GM13976 (cell line): ENCODE measurements around the gene ARHGEF17.

Source experiments
- DNase-seq: peaks from one replicate; pipeline ENCODE4 v3.0.0; 2012; ENCODE audit warnings: low spot score
- in situ Hi-C: fragments of 300-500 bp; cut with MboI; formaldehyde crosslinking; loops from one replicate; pipeline ENCODE4 v1.12.0; 2022; ENCODE audit warnings: low sequenced_read_pairs, mixed read lengths, inconsistent platforms; ENCODE audit not compliant: unreplicated experiment
- TF ChIP-seq, protein P1 (sequence below): IDR thresholded peaks from 2 replicates; pipeline ENCODE4 v1.5.1; 2012; ENCODE audit warnings: borderline replicate concordance, mild to moderate bottlenecking; ENCODE audit not compliant: insufficient read depth; ENCODE audit errors: extremely low read depth, missing control alignments, control extremely low read depth

The ARHGEF17 gene

DNA sequence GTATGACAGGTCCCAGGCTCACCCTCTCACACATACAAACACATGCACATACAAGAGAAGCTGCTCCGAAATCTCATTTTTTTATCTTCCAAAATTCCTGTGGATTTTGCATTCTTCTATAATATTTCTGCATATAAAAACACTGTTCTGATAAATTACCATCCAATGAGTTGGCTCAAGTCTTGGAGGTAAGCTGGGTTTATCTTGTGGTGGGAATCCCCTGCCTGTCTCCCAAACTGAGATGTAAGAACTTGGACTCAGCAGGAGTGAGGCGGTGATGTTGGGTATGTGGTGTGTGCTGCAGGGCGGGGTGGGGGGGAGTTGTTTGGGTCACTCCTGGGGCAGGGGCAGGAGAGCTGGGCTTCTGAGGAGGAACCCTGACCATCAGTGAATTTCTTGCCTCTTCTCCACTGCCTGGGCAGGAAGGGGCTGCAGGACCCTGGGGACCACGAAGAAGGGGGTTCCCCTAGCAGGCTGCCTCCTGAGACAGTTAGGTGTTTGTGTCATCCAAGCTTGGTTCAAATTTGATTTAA is 42.7 kb upstream of the ARHGEF17 start:
- TF ChIP-seq, protein P1, sequence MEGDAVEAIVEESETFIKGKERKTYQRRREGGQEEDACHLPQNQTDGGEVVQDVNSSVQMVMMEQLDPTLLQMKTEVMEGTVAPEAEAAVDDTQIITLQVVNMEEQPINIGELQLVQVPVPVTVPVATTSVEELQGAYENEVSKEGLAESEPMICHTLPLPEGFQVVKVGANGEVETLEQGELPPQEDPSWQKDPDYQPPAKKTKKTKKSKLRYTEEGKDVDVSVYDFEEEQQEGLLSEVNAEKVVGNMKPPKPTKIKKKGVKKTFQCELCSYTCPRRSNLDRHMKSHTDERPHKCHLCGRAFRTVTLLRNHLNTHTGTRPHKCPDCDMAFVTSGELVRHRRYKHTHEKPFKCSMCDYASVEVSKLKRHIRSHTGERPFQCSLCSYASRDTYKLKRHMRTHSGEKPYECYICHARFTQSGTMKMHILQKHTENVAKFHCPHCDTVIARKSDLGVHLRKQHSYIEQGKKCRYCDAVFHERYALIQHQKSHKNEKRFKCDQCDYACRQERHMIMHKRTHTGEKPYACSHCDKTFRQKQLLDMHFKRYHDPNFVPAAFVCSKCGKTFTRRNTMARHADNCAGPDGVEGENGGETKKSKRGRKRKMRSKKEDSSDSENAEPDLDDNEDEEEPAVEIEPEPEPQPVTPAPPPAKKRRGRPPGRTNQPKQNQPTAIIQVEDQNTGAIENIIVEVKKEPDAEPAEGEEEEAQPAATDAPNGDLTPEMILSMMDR, result no peak
- in situ Hi-C loops, result no loop called here
- no peak for DNase-seq

GRCh38 chr11:73265853-73266645 is 42.0 kb upstream of the ARHGEF17 start:
- in situ Hi-C loops, result no loop called here
- TF ChIP-seq, protein P1, result no peak
- DNase-seq, result no peak

- in situ Hi-C loops, result no loop called here
- TF ChIP-seq, protein P1, result no peak
- no peak for DNase-seq
These were observed 41.4 kb upstream of the ARHGEF17 start for GRCh38 chr11:73266646-73267020.

DNA sequence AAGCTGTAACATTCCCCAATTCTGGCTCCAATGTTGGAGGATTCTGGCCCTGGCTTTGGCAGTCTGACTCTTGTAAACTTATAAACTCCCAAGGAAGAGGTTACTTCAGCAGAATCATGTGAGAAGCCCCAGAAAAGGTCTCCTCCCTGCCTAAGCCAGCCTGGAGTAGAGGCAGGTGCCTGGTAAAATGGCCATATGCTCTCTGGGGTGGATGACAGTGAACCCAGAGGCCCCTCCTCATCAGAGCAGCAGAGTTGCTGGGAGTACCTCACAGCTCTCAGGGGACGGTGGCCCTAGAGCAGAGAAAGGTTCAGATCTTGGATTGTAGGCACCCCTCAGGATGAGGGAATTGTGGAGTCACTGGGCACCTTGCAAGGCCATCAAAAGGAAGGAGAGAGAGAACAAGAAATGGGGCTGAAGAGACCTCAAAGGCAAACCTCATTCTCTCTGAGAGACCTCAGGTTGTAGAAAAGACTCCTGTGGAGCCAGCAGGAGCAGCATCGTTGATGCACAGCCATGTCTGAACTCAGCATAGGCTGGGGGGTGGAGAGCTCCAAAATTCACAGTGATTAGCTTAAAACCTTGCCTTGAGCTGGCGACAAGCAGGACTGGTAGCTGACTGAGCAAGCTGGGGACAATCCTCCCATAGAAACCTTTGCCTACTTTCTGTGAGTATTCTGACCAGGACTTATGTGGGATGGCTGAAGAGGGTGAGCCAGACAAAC is 40.8 kb upstream of the ARHGEF17 start:
- no peak for DNase-seq
- in situ Hi-C loops, result no loop called here
- TF ChIP-seq, protein P1, result no peak

DNA sequence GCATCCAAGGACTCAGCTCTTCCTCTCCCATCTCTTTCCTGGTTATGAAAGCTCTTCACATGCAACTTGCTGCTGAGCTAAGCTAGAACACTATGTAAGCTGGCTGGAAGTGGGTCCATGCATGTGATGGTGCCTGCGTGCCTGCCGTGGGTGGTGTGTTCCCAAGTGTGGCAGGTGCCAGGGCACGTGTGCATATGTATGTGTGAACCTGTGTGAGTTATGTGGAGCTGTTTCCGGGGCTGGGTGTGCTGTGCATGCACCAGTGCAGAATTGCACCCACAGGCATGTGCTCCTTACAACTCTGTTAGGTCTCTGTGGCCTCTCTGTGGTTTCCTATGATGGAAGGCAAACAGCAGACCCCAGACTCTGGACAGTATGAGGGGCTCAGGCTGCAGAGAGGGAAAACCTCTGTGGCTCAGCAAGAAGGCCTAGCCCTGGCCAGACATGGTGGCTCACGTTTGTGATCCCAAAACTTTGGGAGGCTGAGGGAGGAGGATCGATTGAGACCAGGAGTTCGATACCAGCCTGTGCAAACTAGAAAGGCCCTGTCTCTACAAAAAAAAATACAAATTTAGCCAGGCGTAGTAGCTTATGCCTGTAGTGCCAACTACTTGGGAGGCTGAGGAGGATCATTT is 40.1 kb upstream of the ARHGEF17 start:
- TF ChIP-seq, protein P1, result no peak
- in situ Hi-C loops, result no loop called here
- DNase-seq, result no peak

GRCh38 chr11:73268671-73269271 is 39.3 kb upstream of the ARHGEF17 start:
- in situ Hi-C loops, result no loop called here
- TF ChIP-seq, protein P1, result no peak

More at GRCh38 chr11:73268671-73269271, 39.3 kb upstream of the ARHGEF17 start:
- DNase-seq, result no peak
